Measurements from ENCODE around the gene CA5A. TPM values are rescaled to one million over a fixed set of nuclear protein-coding genes. Genes with fewer than 3 reads are reported as not detected.

CA5A gene
- total RNA-seq, 2 experiments from 2014 or later = not detected

DNA sequence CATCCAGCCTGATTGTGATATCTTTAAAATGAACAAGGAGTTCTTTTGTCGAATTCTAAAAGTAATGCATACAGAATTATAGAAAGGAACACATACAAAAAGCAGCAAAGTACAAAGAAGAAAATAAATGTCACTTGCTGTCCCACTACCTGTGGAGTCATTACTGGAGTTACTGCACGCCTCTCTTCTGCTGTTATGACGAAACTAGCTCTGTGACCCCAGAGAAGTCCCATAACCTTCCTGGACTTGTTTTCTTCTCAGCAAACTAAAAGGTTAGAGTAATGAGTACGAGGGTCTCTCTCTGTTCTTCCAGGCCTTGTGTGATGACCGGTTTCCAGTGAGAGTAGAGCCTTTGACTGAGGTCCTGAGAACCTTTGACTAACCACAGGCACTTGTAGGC lies 41.8 kb upstream of the CA5A start:
- ChIA-PET CTCF (interaction anchor here (0.9 kb wide), 2 partner anchors 10 to 103 kb away, joined by 3 to 4 read pairs; no protein-coding TSS in a partner anchor), POLR2A (no interaction called here)
- peak overlapping the region; percentile 21 for H3K27ac Mint-ChIP-seq
- peaks cover 43% of the 10 kb centered on the region for H3K36me3 Mint-ChIP-seq (ENCODE audit: low read depth)
- H3K9me3 Mint-ChIP-seq (ENCODE audit: low read depth) = no peaks in the 10 kb centered on the region
- intact Hi-C loops (cut with DNase I, micrococcal nuclease) = no loop called here
- H3K4me3 Mint-ChIP-seq = no peak overlapping the region
- ATAC-seq (peak; percentile 28), DNase-seq (no peak)
- H3K27me3 Mint-ChIP-seq = no peaks in the 10 kb centered on the region
- H3K4me1 Mint-ChIP-seq = peaks cover 65% of the 10 kb centered on the region

DNA sequence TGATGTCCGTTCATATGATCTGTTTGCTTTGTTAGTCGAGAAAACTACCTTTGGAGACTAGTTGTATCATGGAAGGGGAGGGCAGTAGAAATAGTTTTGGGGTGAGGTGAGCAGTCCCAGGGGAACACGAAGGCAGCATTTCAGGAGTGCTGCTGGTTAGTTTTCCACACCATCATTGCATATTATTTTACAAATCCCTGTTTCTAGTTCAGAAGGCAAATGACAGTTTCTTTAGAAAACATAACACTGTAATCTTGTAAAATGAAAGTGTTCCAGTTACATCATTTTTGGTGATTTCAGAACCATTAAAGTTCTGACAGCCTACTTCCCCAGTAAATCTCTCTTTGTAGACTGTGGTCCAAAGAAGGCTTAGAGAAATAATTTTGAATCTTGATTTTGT lies 40.3 kb upstream of the CA5A start:
- ATAC-seq (no peak), DNase-seq (no peak)
- Mint-ChIP-seq H3K36me3 (ENCODE audit: low read depth) (peaks cover 42% of the 10 kb centered on the region), H3K4me3 (no peak overlapping the region), H3K27ac (peak overlapping the region; percentile 34), H3K9me3 (ENCODE audit: low read depth) (peaks cover 12% of the 10 kb centered on the region), H3K27me3 (no peaks in the 10 kb centered on the region), H3K4me1 (peaks cover 61% of the 10 kb centered on the region)
- CTCF ChIA-PET = no interaction called here
- intact Hi-C loops (cut with DNase I, micrococcal nuclease) = no loop called here
- POLR2A ChIA-PET = no interaction called here

DNA sequence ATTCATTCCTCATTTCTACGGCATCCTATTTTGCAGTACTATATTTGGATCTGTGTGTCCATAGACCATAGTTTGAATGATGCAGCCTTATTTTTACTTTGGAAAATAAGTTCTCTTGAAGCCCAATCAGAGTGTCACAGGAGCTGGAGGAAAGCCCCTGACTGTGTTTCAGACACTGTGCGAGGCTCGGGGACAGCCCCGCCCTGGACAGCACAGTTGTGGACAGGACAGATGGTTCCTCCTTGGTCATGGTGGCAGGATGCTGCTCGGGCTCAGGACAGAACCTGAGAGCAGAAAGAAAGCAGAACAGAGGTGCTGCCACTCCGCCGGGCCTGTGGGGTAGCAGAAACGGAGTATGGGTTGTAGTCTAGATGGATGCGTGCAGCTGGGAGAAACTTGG lies 37.8 kb upstream of the CA5A start:
- no peak overlapping the region for H3K4me3 Mint-ChIP-seq
- peaks cover 46% of the 10 kb centered on the region for H3K4me1 Mint-ChIP-seq
- peaks cover 19% of the 10 kb centered on the region for H3K9me3 Mint-ChIP-seq (ENCODE audit: low read depth)
- no peaks in the 10 kb centered on the region for H3K27me3 Mint-ChIP-seq
- ATAC-seq (no peak), DNase-seq (no peak)
- intact Hi-C loops (cut with DNase I, micrococcal nuclease) = no loop called here
- ChIA-PET CTCF (interaction anchor here (0.7 to 1.5 kb wide), 2 partner anchors 18 to 1642 kb away, joined by 3 to 4 read pairs; no protein-coding TSS in a partner anchor), POLR2A (no interaction called here)
- H3K27ac Mint-ChIP-seq = peak overlapping the region; percentile 8
- peaks cover 47% of the 10 kb centered on the region for H3K36me3 Mint-ChIP-seq (ENCODE audit: low read depth)

DNA sequence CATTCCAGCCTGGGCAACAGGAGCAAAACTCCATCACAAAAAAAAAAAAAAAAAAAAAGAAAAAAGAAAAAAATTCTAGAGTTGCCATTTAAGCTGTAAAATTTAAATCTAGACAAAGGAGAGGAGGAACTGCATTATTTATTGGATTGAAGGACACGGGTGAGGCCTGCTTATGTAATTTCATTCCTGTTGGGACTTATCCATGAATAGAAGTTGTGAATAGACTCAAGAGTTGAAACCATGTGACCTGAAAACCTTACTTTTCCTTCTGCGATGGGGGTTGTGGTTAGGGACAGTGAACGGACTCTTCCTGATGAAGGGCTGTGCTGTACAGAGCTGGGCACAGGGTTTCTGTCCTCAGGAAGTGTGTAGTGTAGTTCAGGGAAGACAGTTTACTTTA lies 37.4 kb upstream of the CA5A start:
- peaks cover 19% of the 10 kb centered on the region for H3K9me3 Mint-ChIP-seq (ENCODE audit: low read depth)
- no peak for DNase-seq
- ChIA-PET POLR2A (no interaction called here), CTCF (interaction anchor here (0.7 to 1.5 kb wide), 4 partner anchors 10 to 1642 kb away, joined by 3 to 4 read pairs (median 3); no protein-coding TSS in a partner anchor)
- peaks cover 44% of the 10 kb centered on the region for H3K4me1 Mint-ChIP-seq
- no peak overlapping the region for H3K4me3 Mint-ChIP-seq
- H3K27ac Mint-ChIP-seq = no peak overlapping the region
- ATAC-seq = no peak
- intact Hi-C loops (cut with DNase I, micrococcal nuclease) = no loop called here
- no peaks in the 10 kb centered on the region for H3K27me3 Mint-ChIP-seq
- H3K36me3 Mint-ChIP-seq (ENCODE audit: low read depth) = peaks cover 46% of the 10 kb centered on the region

DNA sequence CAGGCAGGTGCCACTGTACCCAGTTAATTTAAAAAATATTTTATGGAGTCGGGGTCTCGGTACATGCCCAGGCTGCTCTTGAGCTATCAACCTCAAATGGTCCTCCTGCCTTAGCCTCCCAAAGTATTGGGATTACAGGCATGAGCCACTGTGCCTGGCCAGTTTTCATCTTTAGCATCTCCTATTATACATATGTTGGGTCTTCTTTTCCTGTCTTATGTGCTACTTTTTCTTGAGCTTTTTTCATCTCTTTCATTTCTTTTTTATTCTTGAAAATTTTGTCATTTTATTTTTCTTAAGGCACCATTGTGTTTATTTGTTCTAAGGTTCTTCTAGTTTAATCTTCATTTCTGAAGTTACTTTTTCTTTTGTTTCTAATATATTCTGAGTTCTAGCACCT lies 35.6 kb upstream of the CA5A start:
- ChIA-PET POLR2A (no interaction called here), CTCF (interaction anchor here (0.6 to 1.7 kb wide), 4 partner anchors 8 to 1068 kb away, joined by 3 read pairs; no protein-coding TSS in a partner anchor)
- Mint-ChIP-seq H3K36me3 (ENCODE audit: low read depth) (peaks cover 39% of the 10 kb centered on the region), H3K9me3 (ENCODE audit: low read depth) (peaks cover 19% of the 10 kb centered on the region), H3K27ac (no peak overlapping the region), H3K27me3 (no peaks in the 10 kb centered on the region), H3K4me1 (peaks cover 43% of the 10 kb centered on the region), H3K4me3 (no peak overlapping the region)
- intact Hi-C loops (cut with DNase I, micrococcal nuclease) = no loop called here
- ATAC-seq (no peak), DNase-seq (no peak)

DNA sequence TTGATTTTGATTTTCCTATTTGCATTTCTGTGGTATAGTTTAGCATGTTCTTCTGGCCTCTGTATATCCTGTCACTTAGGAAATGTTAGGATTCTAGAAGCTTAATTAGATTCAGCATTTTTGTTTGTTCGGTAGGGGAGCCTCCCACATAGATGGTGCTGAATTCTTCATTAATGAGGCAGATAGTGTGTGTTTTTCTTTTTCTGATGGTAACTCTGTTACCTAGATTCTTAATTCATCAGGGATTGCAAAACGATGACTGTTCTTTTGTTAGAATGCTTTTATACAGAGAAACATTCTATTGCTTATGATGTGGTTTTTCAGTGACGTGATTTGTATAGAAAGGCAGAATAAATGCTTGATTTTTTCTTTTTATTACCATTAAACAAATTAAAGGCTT lies 33.9 kb upstream of the CA5A start:
- ATAC-seq = no peak

DNA sequence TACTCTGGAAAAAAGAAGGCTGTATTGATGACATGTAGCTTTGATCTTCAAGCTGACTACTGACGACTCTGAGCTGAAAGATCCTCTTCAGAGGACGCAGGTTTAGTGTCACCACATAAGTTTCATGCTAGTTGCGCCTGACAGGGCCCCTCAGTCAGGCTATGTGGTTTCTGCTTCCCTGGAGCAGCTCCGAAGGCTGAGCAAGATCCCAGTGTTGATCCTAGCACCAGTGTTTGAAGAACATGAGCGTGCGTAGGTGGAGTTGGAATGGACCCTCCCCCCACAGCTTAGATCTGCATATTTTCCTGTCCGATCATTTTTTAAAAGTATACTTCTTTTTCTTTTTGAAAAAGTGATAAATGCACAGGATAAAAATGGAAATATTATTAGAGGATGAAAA lies 32.2 kb upstream of the CA5A start:
- CTCF ChIA-PET = interaction anchor here (0.6 to 1.1 kb wide), 4 partner anchors 10 to 573 kb away, joined by 3 to 4 read pairs (median 3); partner anchors contain the start of gene BANP
- intact Hi-C loops (cut with DNase I, micrococcal nuclease) = no loop called here
- Mint-ChIP-seq H3K4me3 (no peak overlapping the region), H3K27ac (no peak overlapping the region), H3K27me3 (no peaks in the 10 kb centered on the region), H3K36me3 (ENCODE audit: low read depth) (peaks cover 42% of the 10 kb centered on the region), H3K4me1 (peaks cover 61% of the 10 kb centered on the region), H3K9me3 (ENCODE audit: low read depth) (peaks cover 19% of the 10 kb centered on the region)
- POLR2A ChIA-PET = interaction anchor here (0.6 to 0.7 kb wide), 2 partner anchors 14 to 59 kb away, joined by 3 to 4 read pairs; no protein-coding TSS in a partner anchor
- DNase-seq (no peak), ATAC-seq (no peak)

More for the DNA sequence above, 33.9 kb upstream of the CA5A start:
- Mint-ChIP-seq H3K27me3 (no peaks in the 10 kb centered on the region), H3K4me3 (no peak overlapping the region), H3K27ac (no peak overlapping the region), H3K4me1 (peaks cover 51% of the 10 kb centered on the region), H3K9me3 (ENCODE audit: low read depth) (peaks cover 19% of the 10 kb centered on the region), H3K36me3 (ENCODE audit: low read depth) (peaks cover 37% of the 10 kb centered on the region)
- ChIA-PET CTCF (interaction anchor here (0.8 to 1.7 kb wide), 2 partner anchors 8 to 43 kb away, joined by 3 to 4 read pairs; no protein-coding TSS in a partner anchor), POLR2A (no interaction called here)
- intact Hi-C loops (cut with DNase I, micrococcal nuclease) = no loop called here
- no peak for DNase-seq

DNA sequence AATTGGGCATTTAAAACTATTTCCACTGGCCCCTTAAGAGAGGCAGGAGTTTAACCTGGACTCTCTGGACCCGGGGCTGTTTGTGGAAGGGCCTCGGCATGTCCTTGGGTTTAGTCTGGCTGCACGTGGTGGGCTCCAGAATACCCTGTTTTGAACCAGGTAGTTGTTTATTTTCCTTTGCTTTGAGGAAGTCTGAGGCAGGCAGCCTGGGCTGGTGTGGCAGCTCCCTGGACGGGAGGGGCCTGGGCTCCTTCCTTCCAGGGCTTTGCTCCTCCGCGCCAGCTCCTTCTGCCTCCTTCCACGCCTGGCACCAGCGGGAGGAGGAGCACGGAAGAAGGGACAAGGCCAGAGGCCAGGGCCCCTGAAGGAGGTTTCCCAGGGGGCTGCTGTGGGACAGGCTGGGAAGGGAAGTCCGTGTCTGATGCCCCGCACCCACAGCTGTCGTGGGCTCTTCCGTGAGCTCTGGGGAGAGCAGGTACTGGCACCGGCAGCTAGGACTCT lies 30.4 kb upstream of the CA5A start:
- H3K27ac Mint-ChIP-seq = peak overlapping the region; percentile 84
- ATAC-seq (no peak), DNase-seq (no peak)
- ChIA-PET CTCF (interaction anchor here (0.6 to 1.8 kb wide), 4 partner anchors 10 to 714 kb away, joined by 3 to 8 read pairs (median 3); no protein-coding TSS in a partner anchor), POLR2A (interaction anchor here (0.5 to 1.2 kb wide), 3 partner anchors 13 to 98 kb away, joined by 3 read pairs; no protein-coding TSS in a partner anchor)
- intact Hi-C loops (cut with DNase I, micrococcal nuclease) = no loop called here
- peaks cover 28% of the 10 kb centered on the region for H3K36me3 Mint-ChIP-seq (ENCODE audit: low read depth)
- H3K4me3 Mint-ChIP-seq = peak overlapping the region; percentile 52
- H3K9me3 Mint-ChIP-seq (ENCODE audit: low read depth) = peaks cover 8% of the 10 kb centered on the region
- H3K4me1 Mint-ChIP-seq = peaks cover 62% of the 10 kb centered on the region
- H3K27me3 Mint-ChIP-seq = no peaks in the 10 kb centered on the region

DNA sequence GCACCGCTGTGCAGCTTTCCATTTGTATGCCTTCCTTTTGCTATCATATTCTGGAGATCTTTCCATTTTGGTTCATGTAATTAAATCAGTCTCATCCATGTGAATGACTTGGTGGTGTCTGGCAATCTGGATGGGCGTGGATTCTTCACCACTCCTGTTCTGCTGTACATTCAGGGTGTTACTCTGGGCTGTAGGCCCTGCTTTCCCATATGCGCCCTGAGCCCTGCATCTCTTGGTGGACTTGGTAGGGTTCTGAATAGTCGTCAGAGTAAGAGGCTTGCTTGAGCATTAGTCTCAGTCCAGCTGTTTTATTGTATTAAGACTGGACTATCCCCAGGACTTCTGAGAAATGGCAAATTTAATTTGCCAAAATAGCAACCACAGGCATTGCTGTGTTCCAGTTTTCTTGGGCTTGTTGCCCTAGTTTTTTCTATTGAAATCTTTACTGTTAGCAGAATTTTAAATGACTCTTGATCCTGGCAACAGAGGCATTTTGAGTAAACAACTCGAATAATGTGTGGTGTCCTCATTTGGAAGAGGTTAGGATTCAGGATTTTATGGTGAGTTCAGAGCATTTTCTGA lies 29.8 kb upstream of the CA5A start:
- H3K27me3 Mint-ChIP-seq = no peaks in the 10 kb centered on the region
- H3K27ac Mint-ChIP-seq = peak overlapping the region; percentile 84
- H3K9me3 Mint-ChIP-seq (ENCODE audit: low read depth) = peaks cover 3% of the 10 kb centered on the region
- POLR2A ChIA-PET = interaction anchor here (0.5 to 1.2 kb wide), 2 partner anchors 13 to 98 kb away, joined by 3 read pairs; no protein-coding TSS in a partner anchor
- CTCF ChIA-PET = interaction anchor here (1.0 to 1.8 kb wide), 3 partner anchors 9 to 57 kb away, joined by 3 to 8 read pairs (median 3); no protein-coding TSS in a partner anchor
- no peak overlapping the region for H3K4me3 Mint-ChIP-seq
- DNase-seq (no peak), ATAC-seq (no peak)
- intact Hi-C loops (cut with DNase I, micrococcal nuclease) = no loop called here
- H3K4me1 Mint-ChIP-seq = peaks cover 66% of the 10 kb centered on the region
- peaks cover 23% of the 10 kb centered on the region for H3K36me3 Mint-ChIP-seq (ENCODE audit: low read depth)

DNA sequence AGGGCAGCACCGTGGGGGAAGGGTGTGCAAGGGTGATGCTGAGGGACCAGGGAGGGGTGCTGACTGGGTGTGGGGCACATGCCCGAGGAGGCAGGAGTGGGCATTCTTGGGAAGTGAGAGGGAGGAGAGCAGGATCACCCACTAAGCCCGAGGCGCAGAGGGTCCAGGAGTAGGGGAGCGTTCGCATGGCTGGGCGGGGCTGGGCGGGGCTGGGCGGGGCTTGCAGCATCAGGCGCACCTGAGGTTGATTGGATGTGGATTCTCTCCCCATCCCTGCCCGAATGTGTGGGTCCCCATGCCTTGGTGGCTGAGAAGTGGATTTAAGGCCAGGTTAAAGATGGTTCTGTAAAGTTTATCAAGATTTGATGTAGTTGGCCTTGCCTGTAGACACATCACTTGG lies 29.1 kb upstream of the CA5A start:
- no peak for ATAC-seq
- peak overlapping the region; percentile 96 for H3K27ac Mint-ChIP-seq
- H3K4me3 Mint-ChIP-seq = no peak overlapping the region
- H3K4me1 Mint-ChIP-seq = peaks cover 69% of the 10 kb centered on the region
- no peaks in the 10 kb centered on the region for H3K9me3 Mint-ChIP-seq (ENCODE audit: low read depth)
- ChIA-PET CTCF (no interaction called here), POLR2A (no interaction called here)
- intact Hi-C loops (cut with DNase I, micrococcal nuclease) = no loop called here
- peaks cover 17% of the 10 kb centered on the region for H3K36me3 Mint-ChIP-seq (ENCODE audit: low read depth)
- DNase-seq = no peak
- H3K27me3 Mint-ChIP-seq = no peaks in the 10 kb centered on the region

DNA sequence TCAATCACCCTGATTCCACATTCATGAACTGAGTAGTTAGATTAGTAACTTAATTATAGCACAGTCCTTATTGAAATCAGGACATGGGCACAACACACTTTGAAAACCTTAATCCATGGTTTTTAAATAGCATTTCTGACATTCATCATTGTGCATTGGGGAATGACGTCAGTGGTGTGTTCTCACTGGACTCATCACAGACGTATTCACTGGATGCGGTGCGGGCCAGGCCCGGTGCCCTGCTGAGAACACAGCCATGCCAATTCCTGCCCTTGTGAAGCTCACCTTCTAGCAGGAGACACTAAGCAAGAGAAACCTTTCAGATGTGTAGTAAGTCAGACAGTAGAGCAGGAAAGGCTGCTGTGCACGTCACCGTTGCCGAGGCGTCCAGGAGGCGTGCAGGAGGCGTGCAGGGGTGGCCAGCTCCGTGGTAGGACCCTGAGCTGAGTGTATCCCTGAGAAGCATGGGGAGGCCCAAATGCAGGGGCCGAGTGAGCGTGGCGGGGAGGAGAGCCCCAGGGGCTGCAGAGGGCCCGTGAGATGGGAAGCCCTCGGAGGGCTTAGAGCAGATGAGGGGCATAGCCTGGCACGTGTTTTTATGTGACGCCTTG lies 27.8 kb upstream of the CA5A start:
- Mint-ChIP-seq H3K4me1 (peaks cover 76% of the 10 kb centered on the region), H3K9me3 (ENCODE audit: low read depth) (no peaks in the 10 kb centered on the region), H3K36me3 (ENCODE audit: low read depth) (peaks cover 16% of the 10 kb centered on the region), H3K4me3 (peak overlapping the region; percentile 51), H3K27me3 (no peaks in the 10 kb centered on the region), H3K27ac (peak overlapping the region; percentile 96)
- ChIA-PET CTCF (interaction anchor here (0.6 to 3.0 kb wide), 7 partner anchors 8 to 195 kb away, joined by 3 to 8 read pairs (median 3); partner anchors contain the start of gene BANP), POLR2A (interaction anchor here (0.6 to 1.4 kb wide), 3 partner anchors 13 to 567 kb away, joined by 3 to 4 read pairs (median 3); partner anchors contain the start of gene BANP)
- intact Hi-C loops (cut with DNase I, micrococcal nuclease) = no loop called here
- ATAC-seq = no peak
- no peak for DNase-seq
